Measurements from ENCODE around the gene RPS6KA1. TPM values are rescaled to one million over a fixed set of nuclear protein-coding genes. Genes with fewer than 3 reads are reported as not detected.

The RPS6KA1 gene
- total RNA-seq, 4 donors from 2014 or later, result 34.1 to 72.6 (median 38.2) TPM

DNA sequence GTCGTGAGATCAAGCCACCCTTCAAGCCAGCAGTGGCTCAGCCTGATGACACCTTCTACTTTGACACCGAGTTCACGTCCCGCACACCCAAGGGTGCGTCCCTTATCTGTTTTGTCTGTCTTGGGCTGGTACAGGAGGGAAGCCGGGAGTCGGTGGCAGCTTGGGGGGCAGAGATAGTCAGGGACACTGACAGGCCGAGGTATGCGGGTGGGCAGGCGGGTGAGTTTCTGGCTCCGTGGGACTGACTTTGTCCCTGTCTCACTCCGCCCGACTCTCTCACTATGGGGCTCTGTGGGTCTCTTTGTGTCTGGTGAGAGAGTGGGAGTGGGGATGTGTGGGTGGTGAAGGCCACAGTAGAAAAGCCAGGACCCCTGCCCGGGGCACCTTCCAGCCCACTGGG, 27.4 kb downstream of the RPS6KA1 start:
- intact Hi-C loops (cut with DNase I; ENCODE audit: low total_unique reads), result no loop called here
- no peak for TF ChIP-seq POLR2A (IDR thresholded peaks at IDR 0.05)
- TF ChIP-seq, protein P1, sequence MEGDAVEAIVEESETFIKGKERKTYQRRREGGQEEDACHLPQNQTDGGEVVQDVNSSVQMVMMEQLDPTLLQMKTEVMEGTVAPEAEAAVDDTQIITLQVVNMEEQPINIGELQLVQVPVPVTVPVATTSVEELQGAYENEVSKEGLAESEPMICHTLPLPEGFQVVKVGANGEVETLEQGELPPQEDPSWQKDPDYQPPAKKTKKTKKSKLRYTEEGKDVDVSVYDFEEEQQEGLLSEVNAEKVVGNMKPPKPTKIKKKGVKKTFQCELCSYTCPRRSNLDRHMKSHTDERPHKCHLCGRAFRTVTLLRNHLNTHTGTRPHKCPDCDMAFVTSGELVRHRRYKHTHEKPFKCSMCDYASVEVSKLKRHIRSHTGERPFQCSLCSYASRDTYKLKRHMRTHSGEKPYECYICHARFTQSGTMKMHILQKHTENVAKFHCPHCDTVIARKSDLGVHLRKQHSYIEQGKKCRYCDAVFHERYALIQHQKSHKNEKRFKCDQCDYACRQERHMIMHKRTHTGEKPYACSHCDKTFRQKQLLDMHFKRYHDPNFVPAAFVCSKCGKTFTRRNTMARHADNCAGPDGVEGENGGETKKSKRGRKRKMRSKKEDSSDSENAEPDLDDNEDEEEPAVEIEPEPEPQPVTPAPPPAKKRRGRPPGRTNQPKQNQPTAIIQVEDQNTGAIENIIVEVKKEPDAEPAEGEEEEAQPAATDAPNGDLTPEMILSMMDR (IDR thresholded peaks at IDR 0.05), result no peak
- WGBS, 2 donors, result 91 to 96% methylated on average over 13 to 14 of the region's 14 CpGs
- no peak overlapping the region for H3K4me3 ChIP-seq (ENCODE audit: low read depth, poor library complexity, severe bottlenecking)
- no peak for DNase-seq (ENCODE audit: low spot score in 2 of 2)

DNA sequence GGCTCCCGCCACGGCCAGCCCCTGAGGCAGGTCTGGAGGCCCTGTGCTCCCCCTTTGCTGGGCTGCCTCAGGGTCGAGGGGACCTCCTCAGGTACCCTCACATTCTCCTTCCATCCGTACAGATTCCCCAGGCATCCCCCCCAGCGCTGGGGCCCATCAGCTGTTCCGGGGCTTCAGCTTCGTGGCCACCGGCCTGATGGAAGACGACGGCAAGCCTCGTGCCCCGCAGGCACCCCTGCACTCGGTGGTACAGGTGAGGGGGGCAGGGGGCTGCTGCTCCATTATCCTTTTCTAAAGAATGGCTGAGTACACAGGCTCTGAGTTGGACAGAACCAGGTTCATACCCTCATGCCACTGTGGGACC, 29.1 kb downstream of the RPS6KA1 start:
- DNase-seq (ENCODE audit: low spot score in 2 of 2), result no peak
- WGBS, 2 donors, result 83 to 86% methylated on average over 13 of the region's 13 CpGs
- intact Hi-C loops (cut with DNase I; ENCODE audit: low total_unique reads), result no loop called here

DNA sequence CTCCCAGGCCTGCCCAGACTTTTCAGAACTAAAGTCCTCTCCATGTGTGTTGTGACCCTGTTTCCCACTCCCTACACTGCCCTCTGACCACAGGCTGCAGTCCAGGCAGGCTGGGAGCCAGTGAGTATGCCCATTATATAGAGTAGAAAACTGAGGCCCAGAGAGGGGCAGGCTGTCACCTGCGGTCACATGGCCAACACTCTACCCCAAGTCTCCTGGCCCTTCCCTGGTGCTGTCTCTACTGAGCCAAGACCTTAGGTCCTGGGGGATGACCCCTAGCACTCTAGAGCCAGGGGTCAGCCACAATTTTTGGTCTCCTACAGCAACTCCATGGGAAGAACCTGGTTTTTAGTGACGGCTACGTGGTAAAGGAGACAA, 30.8 kb downstream of the RPS6KA1 start:
- 93 to 100% methylated on average over 1 to 3 of the region's 3 CpGs for WGBS, 2 donors
- TF ChIP-seq POLR2A (IDR thresholded peaks at IDR 0.05), result no peak
- TF ChIP-seq, protein P1 (IDR thresholded peaks at IDR 0.05), result no peak
- no peak for DNase-seq (ENCODE audit: low spot score in 2 of 2)
- intact Hi-C loops (cut with DNase I; ENCODE audit: low total_unique reads), result no loop called here
- H3K4me3 ChIP-seq (ENCODE audit: low read depth, poor library complexity, severe bottlenecking), result no peak overlapping the region

More for the DNA sequence above, 29.1 kb downstream of the RPS6KA1 start:
- no peak for TF ChIP-seq POLR2A (IDR thresholded peaks at IDR 0.05)
- TF ChIP-seq, protein P1 (IDR thresholded peaks at IDR 0.05), result no peak
- H3K4me3 ChIP-seq (ENCODE audit: low read depth, poor library complexity, severe bottlenecking), result no peak overlapping the region

DNA sequence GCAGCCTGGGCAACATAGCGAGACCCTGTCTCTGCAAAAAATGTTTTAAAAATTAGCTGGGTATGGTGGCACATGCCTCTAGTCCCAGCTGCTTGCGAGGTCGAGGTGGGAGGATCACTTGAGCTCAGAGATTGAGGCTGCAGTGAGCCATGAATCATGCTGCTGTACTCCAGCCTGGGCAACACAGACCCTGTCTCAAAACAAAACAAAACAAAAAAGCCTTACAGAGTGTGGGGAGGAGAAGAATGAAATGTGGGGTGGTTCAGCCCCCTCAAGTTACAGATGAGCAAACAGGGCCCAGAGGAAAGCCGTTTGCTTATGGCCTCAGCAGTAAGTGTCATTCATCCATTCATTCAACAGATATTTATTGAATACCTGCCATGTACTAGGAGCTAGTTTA, 40.7 kb downstream of the RPS6KA1 start:
- no peak overlapping the region for H3K4me3 ChIP-seq (ENCODE audit: low read depth, poor library complexity, severe bottlenecking)
- 83 to 88% methylated on average over 4 of the region's 4 CpGs for WGBS, 2 donors
- no peak for TF ChIP-seq POLR2A (IDR thresholded peaks at IDR 0.05)
- TF ChIP-seq, protein P1 (IDR thresholded peaks at IDR 0.05), result no peak
- DNase-seq (ENCODE audit: low spot score in 2 of 2), result no peak
- intact Hi-C loops (cut with DNase I; ENCODE audit: low total_unique reads), result no loop called here

DNA sequence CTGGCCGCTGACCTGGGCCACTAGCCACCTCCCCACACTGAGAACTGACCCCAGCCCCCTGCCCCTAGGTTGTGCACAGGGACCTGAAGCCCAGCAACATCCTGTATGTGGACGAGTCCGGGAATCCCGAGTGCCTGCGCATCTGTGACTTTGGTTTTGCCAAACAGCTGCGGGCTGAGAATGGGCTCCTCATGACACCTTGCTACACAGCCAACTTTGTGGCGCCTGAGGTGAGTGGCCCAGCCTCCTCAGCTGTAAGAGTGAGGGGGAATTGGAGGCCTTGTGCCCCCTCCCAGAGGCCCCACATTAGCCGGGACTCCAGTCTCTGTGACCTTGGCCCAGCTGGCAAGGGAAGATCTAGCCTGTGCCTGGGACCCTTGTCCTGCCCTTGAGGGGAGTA, 41.8 kb downstream of the RPS6KA1 start:
- 89% methylated on average over 6 to 8 of the region's 8 CpGs for WGBS, 2 donors
- DNase-seq (ENCODE audit: low spot score in 2 of 2), result no peak
- TF ChIP-seq, protein P1 (IDR thresholded peaks at IDR 0.05), result no peak
- TF ChIP-seq POLR2A (IDR thresholded peaks at IDR 0.05), result no peak
- intact Hi-C loops (cut with DNase I; ENCODE audit: low total_unique reads), result no loop called here
- no peak overlapping the region for H3K4me3 ChIP-seq (ENCODE audit: low read depth, poor library complexity, severe bottlenecking)

GRCh38 chr1:26574018-26574417, 44.5 kb downstream of the RPS6KA1 start:
- no peak for DNase-seq (ENCODE audit: low spot score in 2 of 2)
- TF ChIP-seq POLR2A (IDR thresholded peaks at IDR 0.05), result no peak
- TF ChIP-seq, protein P1 (IDR thresholded peaks at IDR 0.05), result no peak
- no peak overlapping the region for H3K4me3 ChIP-seq (ENCODE audit: low read depth, poor library complexity, severe bottlenecking)
- 81 to 92% methylated on average over 13 of the region's 13 CpGs for WGBS, 2 donors
- intact Hi-C loops (cut with DNase I; ENCODE audit: low total_unique reads), result no loop called here
